DND-41 (cell line): Measurements from ENCODE around the gene RAD51B.

Source experiments
- ATAC-seq: fragments of 200-7000 bp; cut with Tn5 transposase; 3 replicates; pipeline ENCODE4 v1.9.1; 2021; ENCODE audit warnings: low read depth; ENCODE audit not compliant: insufficient read depth
- DNase-seq: peaks from one replicate; pipeline ENCODE4 v3.0.0-alpha.2; 2020
- H2AFZ ChIP-seq: 2 replicates; pipeline ENCODE4 v1.6.0; 2012; ENCODE audit warnings: low read depth, low read length
- H3K27ac ChIP-seq: 2 replicates; pipeline ENCODE4 v1.5.1; 2012; ENCODE audit warnings: low read length, inconsistent platforms
- H3K27me3 ChIP-seq: fragments of 200-600 bp; sonication (generic); 2 replicates; pipeline ENCODE4 v1.6.0; 2012; ENCODE audit warnings: low read length, mild to moderate bottlenecking, inconsistent platforms; ENCODE audit not compliant: insufficient read depth, poor library complexity
- H3K36me3 ChIP-seq: 2 replicates; pipeline ENCODE4 v1.5.1; 2012; ENCODE audit warnings: low read length, inconsistent platforms; ENCODE audit not compliant: insufficient read depth
- H3K4me1 ChIP-seq: 2 replicates; pipeline ENCODE4 v1.5.1; 2012; ENCODE audit warnings: mild to moderate bottlenecking, low read length; ENCODE audit not compliant: insufficient read depth
- H3K4me2 ChIP-seq: 2 replicates; pipeline ENCODE4 v1.6.0; 2012; ENCODE audit warnings: mild to moderate bottlenecking, moderate library complexity, low read length, inconsistent platforms; ENCODE audit not compliant: insufficient read depth
- H3K4me3 ChIP-seq, 2 experiments: fragments of 200-600 bp in 1 of 2; shearing (Covaris generic) in 1 of 2; 2 replicates each; pipeline ENCODE4 v1.5.1; 2012 to 2016; ENCODE audit warnings: inconsistent platforms in 2 of 2, low read length in 2 of 2, mild to moderate bottlenecking in 2 of 2, low read depth in 1 of 2, moderate library complexity in 1 of 2
- H3K79me2 ChIP-seq: 2 replicates; pipeline ENCODE4 v1.6.0; 2012; ENCODE audit warnings: low read length, inconsistent platforms; ENCODE audit not compliant: insufficient read depth
- H3K9ac ChIP-seq: 2 replicates; pipeline ENCODE4 v1.6.0; 2012; ENCODE audit warnings: low read depth, mild to moderate bottlenecking, inconsistent platforms, low read length, moderate library complexity
- H3K9me3 ChIP-seq: 2 replicates; pipeline ENCODE4 v1.5.1; 2012; ENCODE audit warnings: low read length, moderate library complexity, mild to moderate bottlenecking, inconsistent platforms; ENCODE audit not compliant: insufficient read depth, severe bottlenecking
- H4K20me1 ChIP-seq: 2 replicates; pipeline ENCODE4 v1.6.0; 2012; ENCODE audit warnings: low read length; ENCODE audit not compliant: insufficient read depth
- EZH2 ChIP-seq: IDR thresholded peaks from 3 replicates; pipeline ENCODE4 v1.6.1; 2012; ENCODE audit warnings: borderline replicate concordance, low read depth, mild to moderate bottlenecking, moderate library complexity, low read length, inconsistent platforms; ENCODE audit not compliant: severe bottlenecking
- TF ChIP-seq, protein P1 (sequence below): IDR thresholded peaks from 2 replicates; pipeline ENCODE4 v1.5.1; 2012; ENCODE audit warnings: borderline replicate concordance, low read length, moderate library complexity, mild to moderate bottlenecking; ENCODE audit not compliant: poor library complexity, severe bottlenecking; ENCODE audit errors: extremely low read depth

Gene RAD51B

DNA sequence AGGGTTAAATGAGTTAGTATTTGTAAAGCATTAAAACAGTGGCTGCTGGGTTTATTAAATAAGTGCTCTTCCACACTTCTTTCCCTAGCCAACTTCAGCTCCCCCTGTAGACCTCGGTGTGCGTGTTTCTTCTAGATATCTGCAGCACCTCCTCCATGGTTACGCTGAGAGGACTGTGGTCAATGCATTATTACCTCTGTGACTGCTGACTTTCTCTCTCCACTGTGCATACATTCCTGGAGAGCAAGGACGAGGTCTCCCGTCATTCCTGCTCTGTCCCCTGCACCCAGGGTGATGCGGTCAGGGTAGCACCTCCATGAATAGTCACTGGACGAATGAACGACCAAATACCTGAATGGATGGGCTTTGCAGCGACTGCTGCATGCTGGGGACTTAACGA is 928.7 kb downstream of the RAD51B start:
- Histone ChIP-seq H3K27me3 (no peaks in the 10 kb centered on the region), H3K4me2 (no peak overlapping the region), H2AFZ (no peak overlapping the region), H3K4me3 (no peak overlapping the region), H3K27ac (no peak overlapping the region), H4K20me1 (no peaks in the 10 kb centered on the region), H3K9ac (no peak overlapping the region), H3K79me2 (no peaks in the 10 kb centered on the region), H3K36me3 (no peaks in the 10 kb centered on the region), H3K9me3 (no peaks in the 10 kb centered on the region), H3K4me1 (no peaks in the 10 kb centered on the region)
- DNase-seq (no peak), ATAC-seq (no peak)
- TF ChIP-seq EZH2: no peak
- TF ChIP-seq, protein P1, sequence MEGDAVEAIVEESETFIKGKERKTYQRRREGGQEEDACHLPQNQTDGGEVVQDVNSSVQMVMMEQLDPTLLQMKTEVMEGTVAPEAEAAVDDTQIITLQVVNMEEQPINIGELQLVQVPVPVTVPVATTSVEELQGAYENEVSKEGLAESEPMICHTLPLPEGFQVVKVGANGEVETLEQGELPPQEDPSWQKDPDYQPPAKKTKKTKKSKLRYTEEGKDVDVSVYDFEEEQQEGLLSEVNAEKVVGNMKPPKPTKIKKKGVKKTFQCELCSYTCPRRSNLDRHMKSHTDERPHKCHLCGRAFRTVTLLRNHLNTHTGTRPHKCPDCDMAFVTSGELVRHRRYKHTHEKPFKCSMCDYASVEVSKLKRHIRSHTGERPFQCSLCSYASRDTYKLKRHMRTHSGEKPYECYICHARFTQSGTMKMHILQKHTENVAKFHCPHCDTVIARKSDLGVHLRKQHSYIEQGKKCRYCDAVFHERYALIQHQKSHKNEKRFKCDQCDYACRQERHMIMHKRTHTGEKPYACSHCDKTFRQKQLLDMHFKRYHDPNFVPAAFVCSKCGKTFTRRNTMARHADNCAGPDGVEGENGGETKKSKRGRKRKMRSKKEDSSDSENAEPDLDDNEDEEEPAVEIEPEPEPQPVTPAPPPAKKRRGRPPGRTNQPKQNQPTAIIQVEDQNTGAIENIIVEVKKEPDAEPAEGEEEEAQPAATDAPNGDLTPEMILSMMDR: no peak

DNA sequence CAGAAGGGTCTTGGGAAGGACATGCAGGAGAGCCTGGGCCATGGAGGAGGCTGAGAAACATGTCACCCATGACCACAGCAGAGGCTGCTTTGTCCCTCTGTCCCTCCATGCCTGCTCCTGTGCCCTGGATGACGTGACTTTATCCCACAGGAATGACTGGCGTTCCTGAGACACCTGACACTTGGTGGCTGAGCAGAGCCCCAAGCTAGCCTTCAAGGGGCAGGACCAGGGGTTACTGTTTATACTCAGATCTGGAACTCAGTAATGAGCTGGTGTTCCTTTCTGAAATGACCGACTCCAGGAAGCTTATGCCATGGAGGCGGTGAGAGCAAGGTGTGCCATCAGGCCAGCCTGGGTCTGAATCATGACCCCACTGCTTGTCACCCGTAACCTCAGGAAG is 929.1 kb downstream of the RAD51B start:
- ATAC-seq: no peak
- H3K9ac ChIP-seq: no peak overlapping the region

DNA sequence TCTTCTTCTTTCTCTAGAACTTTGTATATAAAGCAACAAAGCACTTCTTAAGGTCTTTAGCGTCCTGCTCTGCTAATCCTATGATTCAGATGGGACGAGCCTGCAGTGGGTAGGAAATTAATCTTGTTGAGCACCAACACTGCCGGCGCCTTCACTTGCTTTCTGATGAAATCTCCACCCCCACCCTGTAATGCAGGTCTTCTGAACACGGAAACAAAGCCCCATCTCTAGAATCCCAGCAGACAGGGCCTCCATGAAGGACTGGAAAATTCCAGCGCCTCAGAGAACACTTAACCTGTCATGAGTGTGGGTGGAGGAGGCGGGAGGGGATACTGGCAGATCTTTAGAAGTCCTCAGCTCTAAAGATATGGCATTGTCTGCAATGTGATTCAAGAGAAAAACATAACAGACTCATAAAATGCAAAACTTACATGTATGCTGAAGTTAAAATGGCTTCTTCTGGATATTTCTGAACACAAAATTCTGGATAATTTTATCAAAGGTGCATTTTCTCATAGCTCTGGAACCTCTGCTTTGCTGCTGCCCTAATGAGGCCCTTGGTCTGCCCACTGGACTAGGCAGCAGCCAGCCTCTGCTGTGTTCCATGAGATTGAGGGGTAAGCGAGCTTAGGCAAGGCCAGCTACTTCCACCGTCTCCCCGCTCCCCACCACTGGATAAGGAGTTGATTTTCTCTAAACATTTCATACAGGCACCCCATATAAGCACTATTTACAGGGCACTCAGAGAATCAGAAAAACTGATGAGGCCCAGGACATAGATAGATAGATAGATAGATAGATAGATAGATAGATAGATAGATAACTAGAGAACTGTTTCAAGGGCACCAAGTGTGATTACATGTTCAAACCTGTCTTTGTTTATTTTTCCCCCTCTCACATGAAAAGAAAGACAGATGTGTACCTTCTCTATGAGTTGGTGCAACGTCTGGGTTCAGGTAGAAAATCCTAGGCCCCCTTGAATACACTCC is 930.2 kb downstream of the RAD51B start:
- Histone ChIP-seq H3K27me3 (no peaks in the 10 kb centered on the region), H3K4me1 (no peaks in the 10 kb centered on the region), H3K4me2 (no peak overlapping the region), H3K36me3 (no peaks in the 10 kb centered on the region), H2AFZ (no peak overlapping the region), H3K9ac (no peak overlapping the region), H3K79me2 (no peaks in the 10 kb centered on the region), H4K20me1 (no peaks in the 10 kb centered on the region), H3K4me3 (no peak overlapping the region), H3K27ac (no peak overlapping the region), H3K9me3 (no peaks in the 10 kb centered on the region)
- DNase-seq (no peak), ATAC-seq (no peak)
- no peak for TF ChIP-seq EZH2
- TF ChIP-seq, protein P1: no peak

More for the DNA sequence above, 929.1 kb downstream of the RAD51B start:
- Histone ChIP-seq H4K20me1 (no peaks in the 10 kb centered on the region), H3K27me3 (no peaks in the 10 kb centered on the region), H3K79me2 (no peaks in the 10 kb centered on the region), H3K4me1 (no peaks in the 10 kb centered on the region), H3K36me3 (no peaks in the 10 kb centered on the region), H3K27ac (no peak overlapping the region), H2AFZ (no peak overlapping the region), H3K4me3 (no peak overlapping the region), H3K4me2 (no peak overlapping the region), H3K9me3 (no peaks in the 10 kb centered on the region)
- TF ChIP-seq, protein P1: no peak
- no peak for TF ChIP-seq EZH2
- no peak for DNase-seq
